ENCODE results near the gene ADTRP.

GRCh38 chr6:11738661-11739375 is 39.8 kb downstream of the ADTRP start:
- TF ChIP-seq EZH2 (IDR thresholded peaks at IDR 0.05; ENCODE audit: low read length, missing control alignments) (no peak), CTCF (conservative IDR thresholded peaks at IDR 0.05 in 1 of 2, IDR thresholded peaks at IDR 0.05 in 1 of 2; ENCODE audit: low read depth in 1 of 2, low read length in 2 of 2) (no peak)
